K562 (cell line): ENCODE results near the gene PCSK2. TPM values are rescaled to one million over a fixed set of nuclear protein-coding genes. Genes with fewer than 3 reads are reported as not detected.

ENCODE experiments used
- ATAC-seq: fragments of 200-7000 bp; cut with Tn5 transposase; 3 replicates; pipeline ENCODE4 v1.9.1; 2020; ENCODE audit warnings: moderate library complexity
- BruUV-seq: library from RNA; stranded (reverse); fragments of 400-500 nt; replicated peaks from 2 replicates; lab custom pipeline; 2021; lab: Mats Ljungman, UMichigan
- CTCF ChIA-PET: fragments of 300-600 bp; formaldehyde crosslinking; extraction: SDS; loops from one replicate; lab custom pipeline; 2021; ENCODE audit warnings: low intra/inter-chr PET ratio; lab: Yijun Ruan, JAX
- POLR2A ChIA-PET: fragments of 300-600, 350-650 bp; sonication (Branson Sonifier 250); formaldehyde crosslinking; extraction: SDS; loops from one replicate; lab custom pipeline; 2021; ENCODE audit warnings: antibody characterized with exemption, inconsistent platforms; lab: Yijun Ruan, JAX
- DNase-seq, 4 experiments: peaks; one replicate each; pipeline versions ENCODE4 v3.0.0 to v3.0.0-alpha.2; 2011 to 2018; ENCODE audit warnings: low spot score in 3 of 4, mixed read lengths in 3 of 4; ENCODE audit errors: extremely low read depth in 1 of 4
- FAIRE-seq: peaks from 2 replicates; lab custom pipeline; 2011; peaks lifted over from hg19 to GRCh38; lab: Jason Lieb, UNC
- H2AFZ ChIP-seq: 2 replicates; pipeline ENCODE4 v1.6.0; 2011; ENCODE audit warnings: low read depth, low read length, control low read depth, inconsistent platforms
- H3K27ac ChIP-seq: fragments of 200-600 bp; 3 replicates; pipeline ENCODE4 v1.8.0; 2011; ENCODE audit warnings: low read depth, mild to moderate bottlenecking, control low read depth, inconsistent platforms, low read length, moderate library complexity, mixed read lengths; ENCODE audit errors: extremely low read depth
- H3K27me3 ChIP-seq, 2 experiments: fragments of 300-600 bp in 1 of 2; 2 replicates in 1 of 2; 3 replicates in 1 of 2; pipeline versions ENCODE4 v1.6.0 to v1.8.0; 2011; ENCODE audit warnings: inconsistent platforms in 2 of 2, low read length in 2 of 2, mild to moderate bottlenecking in 1 of 2, mixed read lengths in 1 of 2, moderate library complexity in 1 of 2; ENCODE audit not compliant: control insufficient read depth in 2 of 2, insufficient read depth in 2 of 2
- H3K36me3 ChIP-seq: fragments of 300-600 bp; 3 replicates; pipeline ENCODE4 v1.8.0; 2011; ENCODE audit warnings: mild to moderate bottlenecking, low read length, inconsistent platforms; ENCODE audit not compliant: control insufficient read depth, insufficient read depth
- H3K4me1 ChIP-seq, 2 experiments: fragments of 200-600 bp in 1 of 2; replicated peaks in 1 of 2; 2 replicates in 1 of 2; 3 replicates in 1 of 2; pipeline versions ENCODE4 v1.5.1 to v1.8.0; 2011; ENCODE audit warnings: inconsistent platforms in 2 of 2, low read length in 2 of 2, mild to moderate bottlenecking in 1 of 2, mixed read lengths in 1 of 2, moderate library complexity in 1 of 2; ENCODE audit not compliant: control insufficient read depth in 2 of 2, insufficient read depth in 2 of 2
- H3K4me2 ChIP-seq: 2 replicates; pipeline ENCODE4 v1.6.1; 2011; ENCODE audit warnings: low read length, control low read depth, inconsistent platforms, mixed read lengths; ENCODE audit not compliant: insufficient read depth
- H3K4me3 ChIP-seq: fragments of 200-600 bp; sonication (generic), shearing (Covaris generic); 2 replicates; pipeline ENCODE4 v1.5.1; 2016; ENCODE audit warnings: control low read depth, inconsistent platforms
- H3K79me2 ChIP-seq: fragments of 200-600 bp; 3 replicates; pipeline ENCODE4 v1.8.0; 2011; ENCODE audit warnings: low read length, inconsistent platforms; ENCODE audit not compliant: control insufficient read depth, insufficient read depth
- H3K9ac ChIP-seq, 2 experiments: 2 replicates each; pipeline versions ENCODE4 v1.6.0 to v1.6.1; 2011; ENCODE audit warnings: low read depth in 2 of 2, low read length in 2 of 2, control low read depth in 1 of 2, inconsistent platforms in 1 of 2, mild to moderate bottlenecking in 1 of 2, mixed read lengths in 1 of 2; ENCODE audit not compliant: insufficient read depth in 1 of 2
- H3K9me1 ChIP-seq: one replicate; pipeline ENCODE4 v1.6.0; 2011; ENCODE audit warnings: inconsistent platforms, mild to moderate bottlenecking, low read length, moderate library complexity; ENCODE audit not compliant: control insufficient read depth, insufficient read depth
- H3K9me3 ChIP-seq: replicated peaks from 2 replicates; pipeline ENCODE4 v1.5.1; 2011; ENCODE audit warnings: low read depth, low read length, inconsistent platforms; ENCODE audit not compliant: control insufficient read depth, insufficient read depth
- H4K20me1 ChIP-seq: replicated peaks from 2 replicates; pipeline ENCODE4 v1.6.1; 2011; ENCODE audit warnings: low read length, inconsistent platforms, mixed read lengths; ENCODE audit not compliant: control insufficient read depth, insufficient read depth
- BHLHE40 ChIP-seq: IDR thresholded peaks from 2 replicates; pipeline ENCODE4 v1.6.1; 2011; ENCODE audit warnings: low read length, improper control_type of control experiment
- NFYB ChIP-seq: IDR thresholded peaks from 2 replicates; pipeline ENCODE4 v1.6.1; 2011; ENCODE audit warnings: mild to moderate bottlenecking, moderate library complexity; ENCODE audit not compliant: insufficient read length; ENCODE audit errors: extremely low read depth
- PHF8 ChIP-seq: fragments of 200-600 bp; sonication (generic); IDR thresholded peaks from 2 replicates; pipeline ENCODE4 v1.6.1; 2012; ENCODE audit warnings: mixed run types, mild to moderate bottlenecking, inconsistent platforms, low read length, moderate library complexity, borderline replicate concordance
- RBM17 ChIP-seq: fragments of 200-400 bp; formaldehyde crosslinking; IDR thresholded peaks from 2 replicates; pipeline ENCODE4 v1.6.1; 2017; ENCODE audit warnings: low read depth, mild to moderate bottlenecking, low read length, borderline replicate concordance
- RBM34 ChIP-seq: fragments of 200-400 bp; formaldehyde crosslinking; IDR thresholded peaks from 2 replicates; pipeline ENCODE4 v1.6.1; 2018; ENCODE audit warnings: low read length, borderline replicate concordance; ENCODE audit not compliant: insufficient read depth
- XRCC5 ChIP-seq: fragments of 200-400 bp; formaldehyde crosslinking; IDR thresholded peaks from 2 replicates; pipeline ENCODE4 v1.6.1; 2017; ENCODE audit warnings: low read depth, mild to moderate bottlenecking, low read length
- ZBTB7A ChIP-seq: IDR thresholded peaks from 2 replicates; pipeline ENCODE4 v1.6.1; 2011; ENCODE audit warnings: low read depth, mild to moderate bottlenecking, low read length, moderate library complexity, borderline replicate concordance; ENCODE audit not compliant: control insufficient read depth
- ZKSCAN8 ChIP-seq: fragments of 200-800 bp; sonication (Bioruptor generic); IDR thresholded peaks from 2 replicates; pipeline ENCODE4 v1.6.1; 2016; ENCODE audit warnings: missing genetic modification characterization, missing compliant biosample characterization
- ZNF311 ChIP-seq: fragments of 250-450 bp; sonication (Bioruptor Pico); IDR thresholded peaks from 2 replicates; pipeline ENCODE4 v1.4.0; 2020; ENCODE audit warnings: mild to moderate bottlenecking, moderate library complexity
- WGBS: fragments of 100-300 bp; shearing (Covaris generic); methylation state at CpG from one replicate; pipeline ENCODE4 v1.1.6; 2016; ENCODE audit warnings: low coverage, mixed read lengths; ENCODE audit not compliant: insufficient coverage; ENCODE audit errors: missing lambda C conversion rate; 5-methylcytosine and 5-hydroxymethylcytosine counted together
- in situ Hi-C: fragments of 300-500 bp; cut with MboI; formaldehyde crosslinking; loops from 4 replicates; pipeline ENCODE4 v1.15.0; 2018; ENCODE audit warnings: inconsistent platforms, mixed read lengths
- intact Hi-C: fragments of 100-400 bp; cut with micrococcal nuclease; formaldehyde crosslinking; loops from 2 replicates; pipeline ENCODE4 v1.14.2; 2022
- polyA plus RNA-seq, 8 experiments: library from polyadenylated mRNA; depleted of rRNA in 4 of 8; stranded (reverse) in 5 of 8; unstranded in 3 of 8; fragments of >200 nt; fragmentation: Nextera tagmentation in 2 of 8; fragmentation: Illumina TruSeq in 1 of 8; extraction: Ambion mirVana in 2 of 8; extraction: Trizol in 1 of 8; gene quantifications; 2 replicates each; pipeline versions ENCODE4 v1.2.1 to v1.2.3, GENCODE V29; 2011 to 2014; ENCODE audit warnings: inconsistent platforms in 1 of 8, missing spikeins in 1 of 8
- total RNA-seq, 7 experiments: library from RNA; depleted of rRNA in 6 of 7; stranded (reverse); fragments of >200 nt in 6 of 7; fragmentation: Illumina TruSeq in 2 of 7; extraction: Trizol in 2 of 7; gene quantifications; 2 replicates each; pipeline versions ENCODE4 v1.2.1 to v1.2.3, GENCODE V29; 2011 to 2021; ENCODE audit warnings: low replicate concordance in 1 of 7

The PCSK2 gene
- total and polyA plus RNA-seq, 9 of the 15 experiments (the other 6 are each of a cell fraction or from before 2014, with no cell fraction given): 0.04 to 0.07 (median 0.05) TPM; not detected in 6

GRCh38 chr20:17376031-17376430 is 149.2 kb downstream of the PCSK2 start:
- FAIRE-seq (no peak), DNase-seq (no peak), ATAC-seq (no peak)
- H2AFZ ChIP-seq: no peak overlapping the region
- 0% methylated on average over 5 of the region's 5 CpGs for WGBS
- H3K36me3 ChIP-seq: no peaks in the 10 kb centered on the region
- H3K9me1 ChIP-seq: no peaks in the 10 kb centered on the region
- no peaks in the 10 kb centered on the region for H3K9me3 ChIP-seq
- in situ Hi-C loops (no loop called here), intact Hi-C loops (no loop called here)
- POLR2A ChIA-PET: interaction anchor here (0.5 kb wide), 1 partner anchor 1307 kb away, joined by 3 read pairs; no protein-coding TSS in a partner anchor
- CTCF ChIA-PET: no interaction called here
- H3K9ac ChIP-seq: no peak overlapping the region
- H3K27ac ChIP-seq: no peak overlapping the region
- no peak overlapping the region for H3K4me2 ChIP-seq
- no peaks in the 10 kb centered on the region for H4K20me1 ChIP-seq
- no peak overlapping the region for H3K4me3 ChIP-seq
- TF ChIP-seq BHLHE40: no peak
- no peak for TF ChIP-seq NFYB
- TF ChIP-seq XRCC5: no peak
- TF ChIP-seq ZNF311 (CRISPR knock-in tag): no peak
- no TSS peak for BruUV-seq
- H3K4me1 ChIP-seq: no peaks in the 10 kb centered on the region
- H3K27me3 ChIP-seq: no peaks in the 10 kb centered on the region
- H3K79me2 ChIP-seq: no peaks in the 10 kb centered on the region

- 0% methylated on average over 3 of the region's 3 CpGs for WGBS
- intact Hi-C loops: no loop called here
- no peak for FAIRE-seq
- TF ChIP-seq PHF8: no peak
- TF ChIP-seq RBM34: no peak
- TF ChIP-seq ZNF311 (CRISPR knock-in tag): no peak
- TF ChIP-seq RBM17: no peak
- no peak for TF ChIP-seq ZKSCAN8
- no peak for TF ChIP-seq ZBTB7A
Observed at GRCh38 chr20:17377231-17377630, 150.4 kb downstream of the PCSK2 start.

More at GRCh38 chr20:17377231-17377630, 150.4 kb downstream of the PCSK2 start:
- Histone ChIP-seq H3K9me3 (no peaks in the 10 kb centered on the region), H3K9ac (no peak overlapping the region), H3K27ac (no peak overlapping the region), H3K4me3 (no peak overlapping the region), H3K4me2 (no peak overlapping the region), H3K4me1 (no peaks in the 10 kb centered on the region), H3K9me1 (no peaks in the 10 kb centered on the region), H3K27me3 (no peaks in the 10 kb centered on the region), H3K36me3 (no peaks in the 10 kb centered on the region), H2AFZ (no peak overlapping the region), H3K79me2 (no peaks in the 10 kb centered on the region), H4K20me1 (no peaks in the 10 kb centered on the region)
- ChIA-PET CTCF (no interaction called here), POLR2A (interaction anchor here (0.7 kb wide), 1 partner anchor 1029 kb away, joined by 3 read pairs; no protein-coding TSS in a partner anchor)
- DNase-seq (no peak), ATAC-seq (no peak)
- in situ Hi-C loops: no loop called here
- BruUV-seq: no TSS peak
